IPS-20b (cell line): Measurements from ENCODE around the gene IGSF11.

Experiments used
- H3K27ac ChIP-seq: one replicate; pipeline ENCODE4 v1.5.1; 2013; ENCODE audit warnings: low read length
- H3K27me3 ChIP-seq: 2 replicates; pipeline ENCODE4 v1.6.1; 2013; ENCODE audit warnings: mild to moderate bottlenecking, low read length, inconsistent platforms; ENCODE audit not compliant: insufficient read depth
- H3K36me3 ChIP-seq: 2 replicates; pipeline ENCODE4 v1.6.1; 2013; ENCODE audit warnings: low read depth, mild to moderate bottlenecking, inconsistent platforms, low read length, moderate library complexity; ENCODE audit not compliant: insufficient read depth
- H3K4me1 ChIP-seq: 2 replicates; pipeline ENCODE4 v1.6.1; 2013; ENCODE audit warnings: mild to moderate bottlenecking, control low read depth, inconsistent platforms, low read length, moderate library complexity; ENCODE audit not compliant: insufficient read depth
- H3K4me3 ChIP-seq: 2 replicates; pipeline ENCODE4 v1.5.1; 2013; ENCODE audit warnings: mild to moderate bottlenecking, low read length, inconsistent platforms
- H3K9ac ChIP-seq: 2 replicates; pipeline ENCODE4 v1.6.1; 2013; ENCODE audit warnings: low read depth, mild to moderate bottlenecking, inconsistent platforms, low read length, moderate library complexity
- H3K9me3 ChIP-seq: 2 replicates; pipeline ENCODE4 v1.6.1; 2013; ENCODE audit warnings: mild to moderate bottlenecking, low read depth, low read length, inconsistent platforms; ENCODE audit not compliant: insufficient read depth

IGSF11 gene

DNA sequence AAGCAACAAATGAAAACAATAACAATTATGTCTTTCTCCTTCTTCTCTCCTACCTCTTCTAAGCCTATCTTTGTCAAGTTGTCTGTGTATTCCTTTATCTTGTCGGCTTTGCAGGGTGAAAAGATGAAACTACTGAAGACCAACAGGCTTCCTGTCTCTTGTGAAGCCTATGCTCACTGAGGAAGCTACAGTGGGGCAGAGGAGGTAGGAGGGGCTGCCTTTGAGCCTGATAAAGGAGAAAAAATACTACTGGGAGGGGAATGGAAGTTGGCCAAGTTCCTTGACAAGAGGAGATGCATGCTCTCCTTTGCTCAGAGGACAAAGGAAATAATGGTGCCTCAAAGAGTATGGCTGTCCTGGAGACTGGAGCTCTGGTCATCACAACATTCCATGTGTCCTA, 92.0 kb downstream of the IGSF11 start:
- no peak overlapping the region for H3K9ac ChIP-seq
- no peaks in the 10 kb centered on the region for H3K9me3 ChIP-seq
- no peak overlapping the region for H3K4me3 ChIP-seq
- H3K27ac ChIP-seq = no peak overlapping the region
- no peaks in the 10 kb centered on the region for H3K27me3 ChIP-seq
- H3K36me3 ChIP-seq = no peaks in the 10 kb centered on the region
- H3K4me1 ChIP-seq = no peaks in the 10 kb centered on the region

GRCh38 chr3:118942195-118942594, 92.5 kb downstream of the IGSF11 start:
- Histone ChIP-seq H3K4me3 (no peak overlapping the region), H3K9ac (no peak overlapping the region), H3K27me3 (no peaks in the 10 kb centered on the region), H3K36me3 (no peaks in the 10 kb centered on the region), H3K27ac (no peak overlapping the region), H3K4me1 (no peaks in the 10 kb centered on the region), H3K9me3 (no peaks in the 10 kb centered on the region)

DNA sequence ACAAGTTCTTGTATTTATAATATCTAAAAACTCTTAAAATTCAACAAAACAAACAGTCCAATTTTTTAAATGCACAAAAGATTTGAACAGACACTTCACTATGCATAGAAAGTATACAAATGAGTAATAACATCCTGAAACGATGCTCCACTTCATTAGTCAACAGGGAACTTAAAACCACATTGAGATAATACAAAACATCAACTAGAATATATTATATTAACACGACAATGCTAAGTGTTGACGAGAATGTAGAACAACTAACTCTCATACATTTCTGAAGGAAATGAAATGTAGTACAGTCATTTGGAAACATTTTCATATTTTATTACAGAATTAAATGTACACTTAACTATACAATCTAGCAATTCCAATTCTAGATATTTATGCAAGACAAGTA, 93.4 kb downstream of the IGSF11 start:
- Histone ChIP-seq H3K4me3 (no peak overlapping the region), H3K9me3 (no peaks in the 10 kb centered on the region), H3K4me1 (no peaks in the 10 kb centered on the region), H3K27ac (no peak overlapping the region), H3K36me3 (no peaks in the 10 kb centered on the region), H3K9ac (no peak overlapping the region), H3K27me3 (no peaks in the 10 kb centered on the region)

- no peaks in the 10 kb centered on the region for H3K27me3 ChIP-seq
- H3K27ac ChIP-seq = no peak overlapping the region
- H3K4me3 ChIP-seq = no peak overlapping the region
- no peaks in the 10 kb centered on the region for H3K9me3 ChIP-seq
- H3K36me3 ChIP-seq = no peaks in the 10 kb centered on the region
- no peaks in the 10 kb centered on the region for H3K4me1 ChIP-seq
- H3K9ac ChIP-seq = no peak overlapping the region
Observed at GRCh38 chr3:118938183-118938961, 96.3 kb downstream of the IGSF11 start.

GRCh38 chr3:118936811-118937210, 97.8 kb downstream of the IGSF11 start:
- Histone ChIP-seq H3K4me3 (no peak overlapping the region), H3K9ac (no peak overlapping the region), H3K27me3 (no peaks in the 10 kb centered on the region), H3K27ac (no peak overlapping the region), H3K9me3 (no peaks in the 10 kb centered on the region), H3K4me1 (no peaks in the 10 kb centered on the region), H3K36me3 (no peaks in the 10 kb centered on the region)

- Histone ChIP-seq H3K27me3 (no peaks in the 10 kb centered on the region), H3K4me1 (no peaks in the 10 kb centered on the region), H3K4me3 (no peak overlapping the region), H3K9ac (no peak overlapping the region), H3K9me3 (no peaks in the 10 kb centered on the region), H3K27ac (no peak overlapping the region), H3K36me3 (no peaks in the 10 kb centered on the region)
Observed at GRCh38 chr3:118932822-118933558, 101.7 kb downstream of the IGSF11 start.

DNA sequence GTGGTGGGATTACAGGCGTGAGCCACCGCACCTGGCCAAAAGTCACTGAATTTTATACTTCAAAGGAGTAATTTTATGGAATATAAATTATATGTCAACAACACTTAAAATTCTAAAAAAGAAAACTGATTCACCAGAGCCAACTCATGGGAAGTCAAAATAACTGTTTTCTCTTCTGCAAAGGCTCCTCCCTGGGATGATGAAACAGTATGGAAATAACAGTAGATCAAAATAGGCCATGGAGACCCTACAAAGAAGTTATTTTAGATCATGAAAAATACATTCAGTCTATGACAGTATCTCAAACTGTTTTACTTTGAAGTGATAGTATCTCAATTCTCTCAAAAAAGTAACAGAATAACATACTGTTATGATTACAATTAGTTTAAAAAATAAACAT, 102.7 kb downstream of the IGSF11 start:
- no peaks in the 10 kb centered on the region for H3K4me1 ChIP-seq
- H3K4me3 ChIP-seq = no peak overlapping the region

GRCh38 chr3:118927449-118927848, 107.2 kb downstream of the IGSF11 start:
- H3K27me3 ChIP-seq = no peaks in the 10 kb centered on the region
- no peaks in the 10 kb centered on the region for H3K4me1 ChIP-seq
- no peaks in the 10 kb centered on the region for H3K36me3 ChIP-seq
- H3K4me3 ChIP-seq = no peak overlapping the region
- no peak overlapping the region for H3K9ac ChIP-seq
- H3K27ac ChIP-seq = no peak overlapping the region
- H3K9me3 ChIP-seq = no peaks in the 10 kb centered on the region

More for the DNA sequence above, 102.7 kb downstream of the IGSF11 start:
- Histone ChIP-seq H3K27ac (no peak overlapping the region), H3K36me3 (no peaks in the 10 kb centered on the region), H3K27me3 (no peaks in the 10 kb centered on the region), H3K9me3 (no peaks in the 10 kb centered on the region), H3K9ac (no peak overlapping the region)

DNA sequence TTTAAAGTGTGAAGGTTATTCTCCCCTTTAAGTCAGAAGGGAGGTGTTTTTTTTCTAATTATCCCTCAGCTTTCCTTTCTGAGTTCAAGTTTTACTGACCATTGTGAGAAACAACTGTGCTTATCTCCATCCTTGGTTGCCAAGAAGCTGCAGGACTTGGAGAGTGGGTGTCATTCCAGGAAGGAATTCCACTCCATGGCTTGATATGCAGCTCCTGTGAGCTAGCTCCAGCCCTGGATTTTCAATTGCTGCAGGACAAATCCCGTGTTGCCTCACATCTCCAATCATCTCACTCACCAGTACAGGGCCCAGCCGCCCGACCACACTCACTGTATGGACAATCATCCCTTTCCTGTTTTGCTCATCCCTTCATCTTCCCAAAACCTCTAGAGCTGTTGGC, 122.5 kb downstream of the IGSF11 start:
- H3K27me3 ChIP-seq = no peaks in the 10 kb centered on the region
- no peak overlapping the region for H3K27ac ChIP-seq
- H3K4me3 ChIP-seq = no peak overlapping the region
- no peaks in the 10 kb centered on the region for H3K9me3 ChIP-seq
- H3K36me3 ChIP-seq = no peaks in the 10 kb centered on the region
- no peak overlapping the region for H3K9ac ChIP-seq
- 0 out of 2 replicates have a peak, but pooled peaks cover 8% of the 10 kb centered on the region for H3K4me1 ChIP-seq

- Histone ChIP-seq H3K4me3 (no peak overlapping the region), H3K36me3 (no peaks in the 10 kb centered on the region), H3K27ac (no peak overlapping the region), H3K9me3 (no peaks in the 10 kb centered on the region), H3K4me1 (0 out of 2 replicates have a peak, but pooled peaks cover 8% of the 10 kb centered on the region), H3K9ac (no peak overlapping the region), H3K27me3 (no peaks in the 10 kb centered on the region)
Observed at GRCh38 chr3:118910332-118910731, 124.3 kb downstream of the IGSF11 start.

- Histone ChIP-seq H3K36me3 (no peaks in the 10 kb centered on the region), H3K4me3 (no peak overlapping the region), H3K27ac (no peak overlapping the region), H3K4me1 (0 out of 2 replicates have a peak, but pooled peaks cover 8% of the 10 kb centered on the region), H3K9me3 (no peaks in the 10 kb centered on the region), H3K27me3 (no peaks in the 10 kb centered on the region), H3K9ac (no peak overlapping the region)
Observed at GRCh38 chr3:118909763-118910162, 124.9 kb downstream of the IGSF11 start.

GRCh38 chr3:118907909-118908308, 126.7 kb downstream of the IGSF11 start:
- H3K27ac ChIP-seq = no peak overlapping the region
- no peaks in the 10 kb centered on the region for H3K9me3 ChIP-seq
- no peak overlapping the region for H3K9ac ChIP-seq
- H3K4me3 ChIP-seq = no peak overlapping the region
- H3K36me3 ChIP-seq = no peaks in the 10 kb centered on the region
- 0 out of 2 replicates have a peak, but pooled peaks cover 8% of the 10 kb centered on the region for H3K4me1 ChIP-seq
- no peaks in the 10 kb centered on the region for H3K27me3 ChIP-seq
